ENCODE data around the gene GJA4. TPM values are rescaled to one million over a fixed set of nuclear protein-coding genes. Genes with fewer than 3 reads are reported as not detected.

GJA4 gene
- total and polyA plus RNA-seq, 2 of the 8 experiments (the other 6 are each of a cell fraction or from before 2014, with no cell fraction given) = 3.2 to 3.9 TPM

- FAIRE-seq = no peak
- Histone ChIP-seq H3K56ac (replicated peaks; ENCODE audit: insufficient read length, low read depth, low read length) (no peak overlapping the region), H3K14ac (ENCODE audit: insufficient read length) (no peak overlapping the region), H3K4me1 (replicated peaks in 1 of 4; ENCODE audit: control insufficient read depth in 3 of 4, insufficient read depth in 4 of 4, low read length in 3 of 4) (no peaks in the 10 kb centered on the region; a peak in 2 of 7 replicates), H3K27me3 (replicated peaks in 1 of 4; ENCODE audit: control insufficient read depth in 3 of 4, extremely low read depth in 1 of 4, insufficient read depth in 3 of 4, low read length in 3 of 4) (no peaks in the 10 kb centered on the region), H4K91ac (replicated peaks; ENCODE audit: insufficient read length, low read length) (no peak overlapping the region), H2BK5ac (ENCODE audit: low read depth, low read length) (no peak overlapping the region), H2AK5ac (ENCODE audit: low read depth, low read length) (no peak overlapping the region), H3K18ac (ENCODE audit: extremely low read depth, low read length) (no peak overlapping the region), H3K23me2 (ENCODE audit: low read depth, low read length) (no peaks in the 10 kb centered on the region), H3K79me1 (ENCODE audit: low read depth, low read length) (no peaks in the 10 kb centered on the region), H3K23ac (ENCODE audit: insufficient read length) (no peak overlapping the region), H3K9ac (replicated peaks in 1 of 4; ENCODE audit: extremely low read depth in 1 of 4, low read depth in 3 of 4, low read length in 3 of 4) (no peak overlapping the region), H3K79me2 (ENCODE audit: control insufficient read depth in 1 of 2, insufficient read depth in 2 of 2, low read length in 2 of 2) (no peaks in the 10 kb centered on the region), H3K4me3 (ENCODE audit: extremely low read depth in 1 of 4, insufficient read depth in 2 of 4, low read depth in 3 of 4, low read length in 4 of 4) (no peak overlapping the region), H3K27ac (ENCODE audit: low read depth, low read length) (no peak overlapping the region), H3K4ac (replicated peaks; ENCODE audit: insufficient read length, low read depth, low read length) (no peak overlapping the region), H4K8ac (ENCODE audit: extremely low read depth, insufficient read depth, low read length) (no peak overlapping the region), H2AFZ (ENCODE audit: low read length) (no peak overlapping the region), H3K9me3 (ENCODE audit: insufficient read depth in 2 of 2, low read depth in 1 of 2, low read length in 1 of 2) (no peaks in the 10 kb centered on the region), H4K20me1 (replicated peaks in 1 of 2; ENCODE audit: control insufficient read depth in 1 of 2, insufficient read depth in 2 of 2, low read length in 2 of 2) (no peaks in the 10 kb centered on the region), H3K36me3 (ENCODE audit: control insufficient read depth in 2 of 4, insufficient read depth in 4 of 4, low read length in 3 of 4) (no peaks in the 10 kb centered on the region), H2BK12ac (ENCODE audit: low read depth, low read length) (no peak overlapping the region), H3K4me2 (ENCODE audit: insufficient read depth in 1 of 2, low read depth in 2 of 2, low read length in 2 of 2) (no peak overlapping the region), H4K5ac (ENCODE audit: insufficient read length, low read depth, low read length) (no peak overlapping the region), H2BK120ac (replicated peaks; ENCODE audit: low read depth, low read length) (no peak overlapping the region), H2BK15ac (ENCODE audit: low read length) (no peak overlapping the region), H2BK20ac (ENCODE audit: low read length) (no peak overlapping the region)
- no peak for DNase-seq (ENCODE audit: low read depth in 1 of 2, low spot score in 2 of 2)
- ChIA-PET CTCF (ENCODE audit: partially characterized antibody) (interaction anchor here (2.5 kb wide), 1 partner anchor 31 kb away, joined by 10 read pairs; no protein-coding TSS in a partner anchor), POLR2A (ENCODE audit: partially characterized antibody) (no interaction called here)
- 96% methylated on average over 3 of the region's 3 CpGs; no CpG with 5 or more reads in 1 of the 2 experiments for WGBS, 2 experiments (ENCODE audit: extremely low coverage in 1 of 2, insufficient coverage in 1 of 2, insufficient read length in 1 of 2, insufficient replicate concordance in 2 of 2, low coverage in 1 of 2, low lambda C conversion rate in 2 of 2, missing lambda C conversion rate in 1 of 2)
- TF ChIP-seq RNF2 (IDR thresholded peaks at IDR 0.05; ENCODE audit: borderline replicate concordance, low read depth, low read length, missing control alignments, poor library complexity, severe bottlenecking) = no peak
- no peak for TF ChIP-seq CHD1 (IDR thresholded peaks at IDR 0.05; ENCODE audit: low read depth, low read length)
- TF ChIP-seq SP4 (IDR thresholded peaks at IDR 0.05; ENCODE audit: low read length) = no peak
- TF ChIP-seq YY1 (IDR thresholded peaks at IDR 0.05; ENCODE audit: low read depth, low read length) = no peak
- no peak for TF ChIP-seq SP2 (IDR thresholded peaks at IDR 0.05; ENCODE audit: low read length)
These were observed 29.4 kb downstream of the GJA4 start for GRCh38 chr1:34822202-34822601.
